Measurements from ENCODE around the gene GAK. TPM values are rescaled to one million over a fixed set of nuclear protein-coding genes. Genes with fewer than 3 reads are reported as not detected.
A peak's percentile ranks its signal among the peaks of the same experiment; 100 is the strongest.

Gene GAK
- total and polyA plus RNA-seq, 2 of the 13 experiments (the other 11 are each of a cell fraction or from before 2014, with no cell fraction given), result 17.5 to 44.3 TPM

DNA sequence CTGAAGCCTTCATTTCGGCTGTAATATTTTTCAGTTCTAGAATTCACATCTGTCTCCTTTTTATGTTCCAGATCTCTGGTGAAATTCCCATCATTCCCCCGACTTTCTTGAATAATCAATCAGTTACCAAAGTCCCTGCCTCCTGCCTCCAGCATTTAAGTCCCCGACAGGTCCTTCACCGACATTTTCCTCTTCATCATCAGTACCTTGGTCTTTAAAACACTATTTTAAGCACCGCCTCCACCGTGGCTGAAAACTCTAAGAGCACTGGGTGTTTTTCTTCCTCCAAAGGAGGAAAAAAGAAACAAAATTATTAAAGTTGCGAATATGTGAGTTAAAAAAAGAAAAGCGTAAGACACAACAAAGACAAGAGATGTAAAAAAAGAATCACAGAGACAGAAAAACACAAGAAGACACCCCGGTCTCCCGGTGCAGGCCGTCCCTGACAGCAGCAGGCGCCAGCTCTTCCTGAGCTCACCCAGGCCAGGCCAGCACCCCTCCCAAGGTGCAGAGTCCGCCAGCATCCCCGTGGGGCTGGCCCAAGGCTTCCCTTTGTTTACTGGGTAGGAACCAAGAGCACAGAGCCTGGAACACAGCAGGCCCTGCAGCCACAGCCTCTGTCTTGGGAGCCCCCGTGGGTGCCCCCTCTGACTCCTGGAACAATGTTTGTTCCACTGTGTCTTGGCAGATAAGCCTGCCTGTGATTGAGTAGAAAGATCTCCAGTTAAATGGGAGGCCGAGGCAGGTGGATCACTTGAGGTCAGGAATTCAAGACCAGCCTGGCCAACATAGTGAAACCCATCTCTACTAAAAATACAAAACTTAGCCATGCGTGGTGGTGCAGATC, 56.9 kb downstream of the GAK start (continued):
- TF ChIP-seq PTBP1 (IDR thresholded peaks at IDR 0.05; ENCODE audit: low read depth, low read length, poor library complexity, severe bottlenecking), result no peak
- TF ChIP-seq, protein P1, sequence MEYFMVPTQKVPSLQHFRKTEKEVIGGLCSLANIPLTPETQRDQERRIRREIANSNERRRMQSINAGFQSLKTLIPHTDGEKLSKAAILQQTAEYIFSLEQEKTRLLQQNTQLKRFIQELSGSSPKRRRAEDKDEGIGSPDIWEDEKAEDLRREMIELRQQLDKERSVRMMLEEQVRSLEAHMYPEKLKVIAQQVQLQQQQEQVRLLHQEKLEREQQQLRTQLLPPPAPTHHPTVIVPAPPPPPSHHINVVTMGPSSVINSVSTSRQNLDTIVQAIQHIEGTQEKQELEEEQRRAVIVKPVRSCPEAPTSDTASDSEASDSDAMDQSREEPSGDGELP (IDR thresholded peaks at IDR 0.05; ENCODE audit: borderline replicate concordance, low read depth), result no peak; the same call in 1 of the 2 replicates
- TF ChIP-seq, protein P2, sequence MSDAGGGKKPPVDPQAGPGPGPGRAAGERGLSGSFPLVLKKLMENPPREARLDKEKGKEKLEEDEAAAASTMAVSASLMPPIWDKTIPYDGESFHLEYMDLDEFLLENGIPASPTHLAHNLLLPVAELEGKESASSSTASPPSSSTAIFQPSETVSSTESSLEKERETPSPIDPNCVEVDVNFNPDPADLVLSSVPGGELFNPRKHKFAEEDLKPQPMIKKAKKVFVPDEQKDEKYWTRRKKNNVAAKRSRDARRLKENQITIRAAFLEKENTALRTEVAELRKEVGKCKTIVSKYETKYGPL (CRISPR knock-in tag; IDR thresholded peaks at IDR 0.05), result no peak
- peak; percentile 35; the same call in 1 of the 2 replicates for TF ChIP-seq FOXK1 (CRISPR knock-in tag; IDR thresholded peaks at IDR 0.05; ENCODE audit: borderline replicate concordance, low read depth)
- no peak for TF ChIP-seq NFKB2 (CRISPR knock-in tag; IDR thresholded peaks at IDR 0.05; ENCODE audit: borderline replicate concordance)
- TF ChIP-seq LCORL (IDR thresholded peaks at IDR 0.05), result no peak
- peak; percentile 59; the same call in 1 of the 2 replicates for TF ChIP-seq LCORL (CRISPR knock-in tag; IDR thresholded peaks at IDR 0.05)
- TF ChIP-seq, protein P3, sequence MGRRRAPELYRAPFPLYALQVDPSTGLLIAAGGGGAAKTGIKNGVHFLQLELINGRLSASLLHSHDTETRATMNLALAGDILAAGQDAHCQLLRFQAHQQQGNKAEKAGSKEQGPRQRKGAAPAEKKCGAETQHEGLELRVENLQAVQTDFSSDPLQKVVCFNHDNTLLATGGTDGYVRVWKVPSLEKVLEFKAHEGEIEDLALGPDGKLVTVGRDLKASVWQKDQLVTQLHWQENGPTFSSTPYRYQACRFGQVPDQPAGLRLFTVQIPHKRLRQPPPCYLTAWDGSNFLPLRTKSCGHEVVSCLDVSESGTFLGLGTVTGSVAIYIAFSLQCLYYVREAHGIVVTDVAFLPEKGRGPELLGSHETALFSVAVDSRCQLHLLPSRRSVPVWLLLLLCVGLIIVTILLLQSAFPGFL (CRISPR knock-in tag; IDR thresholded peaks at IDR 0.05), result no peak
- TF ChIP-seq ZNF713 (CRISPR knock-in tag; IDR thresholded peaks at IDR 0.05), result no peak
- TF ChIP-seq FOXM1 (CRISPR knock-in tag; IDR thresholded peaks at IDR 0.05), result no peak
- no peak for TF ChIP-seq CREB1 (IDR thresholded peaks at IDR 0.05)
- no peak for TF ChIP-seq CREB1 (CRISPR knock-in tag; IDR thresholded peaks at IDR 0.05)
- no peak for TF ChIP-seq ZNF232 (CRISPR knock-in tag; IDR thresholded peaks at IDR 0.05; ENCODE audit: borderline replicate concordance)
- TF ChIP-seq ZNF207 (IDR thresholded peaks at IDR 0.05; ENCODE audit: borderline replicate concordance), result no peak
- TF ChIP-seq ELF4 (CRISPR knock-in tag; IDR thresholded peaks at IDR 0.05; ENCODE audit: borderline replicate concordance), result no peak
- TF ChIP-seq PHF21A (CRISPR knock-in tag; IDR thresholded peaks at IDR 0.05), result peak; percentile 75
- no peak for TF ChIP-seq CCAR2 (optimal IDR thresholded peaks at IDR 0.05; ENCODE audit: low read depth, low read length)
- TF ChIP-seq, protein P4, sequence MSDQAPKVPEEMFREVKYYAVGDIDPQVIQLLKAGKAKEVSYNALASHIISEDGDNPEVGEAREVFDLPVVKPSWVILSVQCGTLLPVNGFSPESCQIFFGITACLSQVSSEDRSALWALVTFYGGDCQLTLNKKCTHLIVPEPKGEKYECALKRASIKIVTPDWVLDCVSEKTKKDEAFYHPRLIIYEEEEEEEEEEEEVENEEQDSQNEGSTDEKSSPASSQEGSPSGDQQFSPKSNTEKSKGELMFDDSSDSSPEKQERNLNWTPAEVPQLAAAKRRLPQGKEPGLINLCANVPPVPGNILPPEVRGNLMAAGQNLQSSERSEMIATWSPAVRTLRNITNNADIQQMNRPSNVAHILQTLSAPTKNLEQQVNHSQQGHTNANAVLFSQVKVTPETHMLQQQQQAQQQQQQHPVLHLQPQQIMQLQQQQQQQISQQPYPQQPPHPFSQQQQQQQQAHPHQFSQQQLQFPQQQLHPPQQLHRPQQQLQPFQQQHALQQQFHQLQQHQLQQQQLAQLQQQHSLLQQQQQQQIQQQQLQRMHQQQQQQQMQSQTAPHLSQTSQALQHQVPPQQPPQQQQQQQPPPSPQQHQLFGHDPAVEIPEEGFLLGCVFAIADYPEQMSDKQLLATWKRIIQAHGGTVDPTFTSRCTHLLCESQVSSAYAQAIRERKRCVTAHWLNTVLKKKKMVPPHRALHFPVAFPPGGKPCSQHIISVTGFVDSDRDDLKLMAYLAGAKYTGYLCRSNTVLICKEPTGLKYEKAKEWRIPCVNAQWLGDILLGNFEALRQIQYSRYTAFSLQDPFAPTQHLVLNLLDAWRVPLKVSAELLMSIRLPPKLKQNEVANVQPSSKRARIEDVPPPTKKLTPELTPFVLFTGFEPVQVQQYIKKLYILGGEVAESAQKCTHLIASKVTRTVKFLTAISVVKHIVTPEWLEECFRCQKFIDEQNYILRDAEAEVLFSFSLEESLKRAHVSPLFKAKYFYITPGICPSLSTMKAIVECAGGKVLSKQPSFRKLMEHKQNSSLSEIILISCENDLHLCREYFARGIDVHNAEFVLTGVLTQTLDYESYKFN (CRISPR knock-in tag; conservative IDR thresholded peaks at IDR 0.05), result peak; percentile 62
- no peak for TF ChIP-seq DZIP1 (CRISPR knock-in tag; IDR thresholded peaks at IDR 0.05)
